ENCODE data around the gene ARHGAP26. TPM values are rescaled to one million over a fixed set of nuclear protein-coding genes. Genes with fewer than 3 reads are reported as not detected.
A peak's percentile ranks its signal among the peaks of the same experiment; 100 is the strongest.

Gene ARHGAP26
- total RNA-seq, 1 donor from 2014 or later: 25.2 TPM

- no peak for DNase-seq (ENCODE audit: low read depth in 2 of 2)
Observed at GRCh38 chr5:142828797-142829535, 58.8 kb downstream of the ARHGAP26 start.

GRCh38 chr5:142829801-142830220 lies 59.6 kb downstream of the ARHGAP26 start:
- peak; percentile 97 to 99 for DNase-seq (ENCODE audit: low read depth in 2 of 2)

GRCh38 chr5:142830241-142831008 lies 60.2 kb downstream of the ARHGAP26 start:
- peak; percentile 87 to 96 for DNase-seq (ENCODE audit: low read depth in 2 of 2)

- no peak for DNase-seq (ENCODE audit: low read depth in 2 of 2)
Observed at GRCh38 chr5:142831009-142831383, 60.8 kb downstream of the ARHGAP26 start.

GRCh38 chr5:142832263-142832662 lies 62.1 kb downstream of the ARHGAP26 start:
- DNase-seq (ENCODE audit: low read depth in 2 of 2): peak in 1 of 2 donors; percentile 58

- DNase-seq (ENCODE audit: low read depth in 2 of 2): no peak
Observed at GRCh38 chr5:142833517-142834449, 63.6 kb downstream of the ARHGAP26 start.

- DNase-seq (ENCODE audit: low read depth in 2 of 2): no peak
Observed at GRCh38 chr5:142834504-142834903, 64.3 kb downstream of the ARHGAP26 start.

- DNase-seq (ENCODE audit: low read depth in 2 of 2): no peak
Observed at GRCh38 chr5:142835540-142835939, 65.4 kb downstream of the ARHGAP26 start.

GRCh38 chr5:142836048-142836447 lies 65.9 kb downstream of the ARHGAP26 start:
- no peak for DNase-seq (ENCODE audit: low read depth in 2 of 2)

- DNase-seq (ENCODE audit: low read depth in 2 of 2): no peak
Observed at GRCh38 chr5:142837081-142837725, 67.0 kb downstream of the ARHGAP26 start.

- no peak for DNase-seq (ENCODE audit: low read depth in 2 of 2)
Observed at GRCh38 chr5:142838845-142839244, 68.7 kb downstream of the ARHGAP26 start.

GRCh38 chr5:142839711-142840346 lies 69.7 kb downstream of the ARHGAP26 start:
- no peak for DNase-seq (ENCODE audit: low read depth in 2 of 2)

- DNase-seq (ENCODE audit: low read depth in 2 of 2): no peak
Observed at GRCh38 chr5:142840575-142840974, 70.4 kb downstream of the ARHGAP26 start.

GRCh38 chr5:142841511-142842265 lies 71.5 kb downstream of the ARHGAP26 start:
- no peak for DNase-seq (ENCODE audit: low read depth in 2 of 2)

- DNase-seq (ENCODE audit: low read depth in 2 of 2): no peak
Observed at GRCh38 chr5:142842994-142843905, 73.1 kb downstream of the ARHGAP26 start.

GRCh38 chr5:142844866-142845265 lies 74.7 kb downstream of the ARHGAP26 start:
- DNase-seq (ENCODE audit: low read depth in 2 of 2): no peak

GRCh38 chr5:142845402-142845921 lies 75.3 kb downstream of the ARHGAP26 start:
- DNase-seq (ENCODE audit: low read depth in 2 of 2): peak in 1 of 2 donors; percentile 61

GRCh38 chr5:142845954-142846398 lies 75.8 kb downstream of the ARHGAP26 start:
- peak in 1 of 2 donors; percentile 41 for DNase-seq (ENCODE audit: low read depth in 2 of 2)

Measured in dermis microvascular lymphatic vessel endothelial cell (primary cell).